ENCODE results near the gene DNAJC17. TPM values are rescaled to one million over a fixed set of nuclear protein-coding genes. Genes with fewer than 3 reads are reported as not detected.

Gene DNAJC17
- total RNA-seq, 1 donor from 2014 or later = 38.1 TPM

DNA sequence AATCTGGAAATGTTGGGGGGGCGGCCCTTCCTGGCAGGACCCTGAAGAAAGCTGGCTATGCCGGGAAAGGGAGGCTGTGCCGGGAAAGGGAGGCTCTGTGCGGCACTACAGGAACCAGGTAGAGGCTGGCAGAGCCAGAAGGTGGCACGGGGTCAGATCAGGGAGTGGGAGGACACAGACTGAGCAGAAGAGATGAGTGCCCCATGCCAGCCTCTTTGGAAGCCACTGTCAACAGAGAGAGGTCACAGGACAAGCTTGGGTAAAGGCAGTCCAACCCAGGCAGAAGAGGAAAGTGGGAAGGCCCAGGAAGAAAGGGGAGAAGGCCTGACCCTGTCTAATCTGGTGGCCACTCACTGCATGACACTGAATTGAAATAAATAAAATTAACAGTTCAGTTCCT, 36.0 kb downstream of the DNAJC17 start:
- H3K4me3 Mint-ChIP-seq (ENCODE audit: unreplicated experiment) = no peak overlapping the region
- peaks cover 21% of the 10 kb centered on the region for H3K36me3 Mint-ChIP-seq (ENCODE audit: unreplicated experiment)
- no peaks in the 10 kb centered on the region for H3K9me3 Mint-ChIP-seq (ENCODE audit: unreplicated experiment)
- TF ChIP-seq, protein P1, sequence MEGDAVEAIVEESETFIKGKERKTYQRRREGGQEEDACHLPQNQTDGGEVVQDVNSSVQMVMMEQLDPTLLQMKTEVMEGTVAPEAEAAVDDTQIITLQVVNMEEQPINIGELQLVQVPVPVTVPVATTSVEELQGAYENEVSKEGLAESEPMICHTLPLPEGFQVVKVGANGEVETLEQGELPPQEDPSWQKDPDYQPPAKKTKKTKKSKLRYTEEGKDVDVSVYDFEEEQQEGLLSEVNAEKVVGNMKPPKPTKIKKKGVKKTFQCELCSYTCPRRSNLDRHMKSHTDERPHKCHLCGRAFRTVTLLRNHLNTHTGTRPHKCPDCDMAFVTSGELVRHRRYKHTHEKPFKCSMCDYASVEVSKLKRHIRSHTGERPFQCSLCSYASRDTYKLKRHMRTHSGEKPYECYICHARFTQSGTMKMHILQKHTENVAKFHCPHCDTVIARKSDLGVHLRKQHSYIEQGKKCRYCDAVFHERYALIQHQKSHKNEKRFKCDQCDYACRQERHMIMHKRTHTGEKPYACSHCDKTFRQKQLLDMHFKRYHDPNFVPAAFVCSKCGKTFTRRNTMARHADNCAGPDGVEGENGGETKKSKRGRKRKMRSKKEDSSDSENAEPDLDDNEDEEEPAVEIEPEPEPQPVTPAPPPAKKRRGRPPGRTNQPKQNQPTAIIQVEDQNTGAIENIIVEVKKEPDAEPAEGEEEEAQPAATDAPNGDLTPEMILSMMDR (IDR thresholded peaks at IDR 0.05) = no peak
- peaks cover 22% of the 10 kb centered on the region for H3K4me1 Mint-ChIP-seq (ENCODE audit: unreplicated experiment)
- no peaks in the 10 kb centered on the region for H3K27me3 Mint-ChIP-seq (ENCODE audit: unreplicated experiment)
- DNase-seq (ENCODE audit: extremely low spot score, unreplicated experiment) = no peak
- no peak overlapping the region for H3K27ac Mint-ChIP-seq (ENCODE audit: unreplicated experiment)

DNA sequence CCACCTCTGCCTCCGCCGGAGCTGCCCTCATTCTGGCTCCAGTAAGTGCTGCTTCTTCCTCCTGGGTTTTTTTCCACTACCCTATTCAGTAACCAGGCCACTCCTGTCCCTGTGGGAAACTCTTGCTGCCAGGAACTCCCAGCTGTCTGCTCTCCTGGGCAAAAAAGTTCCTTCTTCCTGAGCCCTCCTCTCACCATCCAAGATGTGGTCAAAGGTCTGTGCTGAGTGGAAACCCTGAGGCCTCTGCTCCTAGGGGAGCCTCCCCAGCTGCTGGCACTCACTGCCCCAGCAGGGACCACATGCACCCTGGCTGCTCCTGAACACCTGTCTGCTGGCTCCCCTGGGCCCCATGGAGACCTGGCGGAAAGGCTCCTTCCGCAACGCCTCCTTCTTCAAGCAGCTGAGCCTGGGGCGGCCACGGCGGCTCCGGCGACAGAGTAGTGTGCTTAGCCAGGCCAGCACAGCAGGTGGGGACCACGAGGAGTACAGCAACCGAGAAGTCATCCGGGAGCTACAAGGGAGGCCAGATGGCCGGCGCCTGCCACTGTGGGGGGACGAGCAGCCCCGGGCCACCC, 37.0 kb downstream of the DNAJC17 start:
- H3K27me3 Mint-ChIP-seq (ENCODE audit: unreplicated experiment) = no peaks in the 10 kb centered on the region
- no peak for DNase-seq (ENCODE audit: extremely low spot score, unreplicated experiment)
- peaks cover 30% of the 10 kb centered on the region for H3K4me1 Mint-ChIP-seq (ENCODE audit: unreplicated experiment)
- peak overlapping the region; percentile 62 for H3K27ac Mint-ChIP-seq (ENCODE audit: unreplicated experiment)
- peaks cover 16% of the 10 kb centered on the region for H3K36me3 Mint-ChIP-seq (ENCODE audit: unreplicated experiment)
- TF ChIP-seq, protein P1 (IDR thresholded peaks at IDR 0.05) = no peak
- H3K9me3 Mint-ChIP-seq (ENCODE audit: unreplicated experiment) = no peaks in the 10 kb centered on the region
- no peak overlapping the region for H3K4me3 Mint-ChIP-seq (ENCODE audit: unreplicated experiment)

DNA sequence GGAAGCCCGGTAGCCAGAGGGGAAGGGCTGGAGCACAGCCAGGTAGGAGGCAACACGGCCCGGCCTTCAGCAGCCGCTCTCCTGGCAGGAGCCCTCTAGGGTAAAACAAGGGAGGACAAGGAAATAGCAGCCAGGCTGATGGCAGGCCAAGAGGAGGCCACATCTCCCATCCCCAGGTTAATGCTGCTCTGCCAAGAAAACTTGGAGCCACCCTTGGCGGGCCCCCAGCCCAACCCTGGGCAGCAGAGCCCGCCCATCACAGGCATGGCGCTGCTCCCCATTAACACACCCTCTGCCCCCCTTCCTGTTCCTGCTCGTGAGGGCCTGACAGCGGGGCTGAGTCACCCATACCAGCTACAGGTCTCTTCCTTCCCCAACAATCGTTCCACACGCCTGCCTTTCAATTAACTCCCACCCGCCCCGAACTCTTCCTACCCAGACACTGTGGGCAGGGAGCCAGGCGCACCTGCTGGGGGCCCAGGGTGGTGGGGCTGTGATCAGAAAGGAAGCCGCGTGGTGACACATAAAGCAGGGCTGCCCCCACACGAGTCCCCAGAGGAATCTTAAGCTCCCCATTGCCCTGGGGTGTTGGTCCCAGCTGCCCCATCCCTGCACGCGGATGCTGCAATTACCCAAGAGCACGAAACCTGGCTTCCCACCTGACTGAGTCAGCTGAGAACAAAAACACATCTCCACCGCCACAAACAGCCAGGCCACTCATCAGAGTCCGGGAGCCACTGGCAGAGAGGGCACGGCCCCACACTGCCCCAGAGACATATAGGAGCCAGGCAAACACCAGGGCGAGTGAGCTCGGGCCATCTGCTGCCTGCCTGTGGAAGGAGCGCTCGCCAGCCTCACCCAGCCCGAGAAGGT, 37.8 kb downstream of the DNAJC17 start, which contains the start of gene C15orf62:
Gene C15orf62, plus strand, starts transcription at position 707 of the 873 bp plus-strand sequence. CDS start 516 bp downstream, outside the sequence.
- no peak within 1 kb of the TSS for H3K4me3 Mint-ChIP-seq (ENCODE audit: unreplicated experiment)
- H3K27ac Mint-ChIP-seq (ENCODE audit: unreplicated experiment) = peak within 1 kb of the TSS; percentile 62
- H3K4me1 Mint-ChIP-seq (ENCODE audit: unreplicated experiment) = peaks cover 35% of the 10 kb centered on the region
- no peak for DNase-seq (ENCODE audit: extremely low spot score, unreplicated experiment)
- TF ChIP-seq, protein P1 (IDR thresholded peaks at IDR 0.05) = no peak
- no peaks in the 10 kb centered on the region for H3K27me3 Mint-ChIP-seq (ENCODE audit: unreplicated experiment)
- peaks cover 13% of the 10 kb centered on the region for H3K36me3 Mint-ChIP-seq (ENCODE audit: unreplicated experiment)
- H3K9me3 Mint-ChIP-seq (ENCODE audit: unreplicated experiment) = no peaks in the 10 kb centered on the region

DNA sequence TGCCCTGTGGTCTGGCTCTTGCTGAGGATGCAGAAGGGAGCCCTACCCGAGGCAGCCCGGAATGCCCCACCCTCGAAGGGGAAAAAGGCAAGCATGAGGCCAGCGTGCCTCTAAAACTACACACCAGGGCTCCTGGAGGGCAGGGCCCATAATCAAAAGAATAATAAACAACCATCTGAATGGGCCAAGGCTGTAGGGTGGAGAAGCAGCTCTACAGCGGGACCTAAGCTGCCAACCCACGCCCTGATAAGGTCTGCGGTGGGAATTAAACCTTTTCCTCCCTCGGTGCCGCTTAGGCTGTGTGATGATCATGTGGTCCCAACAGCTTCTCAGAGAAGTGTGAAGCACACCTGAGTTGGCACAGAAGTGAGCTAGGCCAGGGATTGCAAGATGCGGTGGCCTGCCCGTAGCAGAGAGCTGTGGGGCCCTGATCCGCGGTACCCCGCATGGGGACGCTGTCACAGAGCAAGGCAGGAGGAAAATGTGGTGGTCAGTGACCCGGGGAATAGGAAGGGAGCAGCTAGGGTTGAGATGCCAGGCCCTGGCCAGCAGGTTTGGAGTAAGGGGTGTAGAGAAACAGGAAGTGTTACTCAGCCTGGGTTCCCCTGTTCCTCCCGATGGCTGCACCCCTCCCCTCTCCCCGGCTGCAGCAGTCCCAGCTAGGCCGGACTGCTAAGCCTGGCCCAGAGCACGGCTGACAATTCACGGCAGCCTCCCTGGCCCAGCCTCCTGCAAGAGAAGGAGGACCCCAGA, 38.6 kb downstream of the DNAJC17 start:
- Mint-ChIP-seq H3K36me3 (ENCODE audit: unreplicated experiment) (peaks cover 10% of the 10 kb centered on the region), H3K27me3 (ENCODE audit: unreplicated experiment) (no peaks in the 10 kb centered on the region), H3K9me3 (ENCODE audit: unreplicated experiment) (no peaks in the 10 kb centered on the region), H3K4me3 (ENCODE audit: unreplicated experiment) (no peak overlapping the region), H3K27ac (ENCODE audit: unreplicated experiment) (no peak overlapping the region), H3K4me1 (ENCODE audit: unreplicated experiment) (peaks cover 40% of the 10 kb centered on the region)
- TF ChIP-seq, protein P1 (IDR thresholded peaks at IDR 0.05) = no peak
- no peak for DNase-seq (ENCODE audit: extremely low spot score, unreplicated experiment)
